PC-9 (cell line): Measurements from ENCODE around the gene NMNAT3.

Source experiments
- CTCF ChIP-seq: fragments of 200-600 bp; sonication (generic); conservative IDR thresholded peaks from 2 replicates; pipeline ENCODE4 v1.6.1; 2017; ENCODE audit warnings: mixed run types, antibody characterized with exemption, mild to moderate bottlenecking, moderate library complexity
- EZH2 ChIP-seq: fragments of 200-600 bp; sonication (generic); IDR thresholded peaks from 2 replicates; pipeline ENCODE4 v1.8.0; 2017; ENCODE audit warnings: antibody characterized with exemption, low read depth

- TF ChIP-seq CTCF: no peak
- TF ChIP-seq EZH2: no peak
Measured at GRCh38 chr3:139559541-139559940, 118.2 kb downstream of the NMNAT3 start.
